ENCODE results near the gene CCDC3.
"Not testable (repeated sequence)": the region's sequence is repeated elsewhere in the genome, so short reads cannot be mapped to it uniquely, and the experiment has no call there.

DNA sequence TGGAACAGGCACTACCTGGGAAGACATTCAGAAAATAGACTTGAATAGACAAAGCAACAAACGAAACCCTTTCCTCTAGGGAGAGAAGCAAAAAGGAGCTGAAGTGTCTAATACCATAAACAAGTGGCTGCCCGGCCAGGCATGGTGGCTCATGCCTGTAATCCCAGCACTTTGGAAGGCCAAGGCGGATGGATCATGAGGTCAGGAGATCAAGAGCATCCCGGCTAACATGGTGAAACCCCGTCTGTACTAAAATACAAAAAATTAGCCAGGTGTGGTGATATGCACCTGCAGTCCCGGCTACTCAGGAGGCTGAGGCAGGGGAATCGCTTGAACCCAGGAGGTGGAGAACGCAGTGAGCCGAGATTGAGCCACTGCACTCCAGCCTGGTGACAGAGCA, 34.2 kb upstream of the CCDC3 start:
- TF ChIP-seq, protein P1, sequence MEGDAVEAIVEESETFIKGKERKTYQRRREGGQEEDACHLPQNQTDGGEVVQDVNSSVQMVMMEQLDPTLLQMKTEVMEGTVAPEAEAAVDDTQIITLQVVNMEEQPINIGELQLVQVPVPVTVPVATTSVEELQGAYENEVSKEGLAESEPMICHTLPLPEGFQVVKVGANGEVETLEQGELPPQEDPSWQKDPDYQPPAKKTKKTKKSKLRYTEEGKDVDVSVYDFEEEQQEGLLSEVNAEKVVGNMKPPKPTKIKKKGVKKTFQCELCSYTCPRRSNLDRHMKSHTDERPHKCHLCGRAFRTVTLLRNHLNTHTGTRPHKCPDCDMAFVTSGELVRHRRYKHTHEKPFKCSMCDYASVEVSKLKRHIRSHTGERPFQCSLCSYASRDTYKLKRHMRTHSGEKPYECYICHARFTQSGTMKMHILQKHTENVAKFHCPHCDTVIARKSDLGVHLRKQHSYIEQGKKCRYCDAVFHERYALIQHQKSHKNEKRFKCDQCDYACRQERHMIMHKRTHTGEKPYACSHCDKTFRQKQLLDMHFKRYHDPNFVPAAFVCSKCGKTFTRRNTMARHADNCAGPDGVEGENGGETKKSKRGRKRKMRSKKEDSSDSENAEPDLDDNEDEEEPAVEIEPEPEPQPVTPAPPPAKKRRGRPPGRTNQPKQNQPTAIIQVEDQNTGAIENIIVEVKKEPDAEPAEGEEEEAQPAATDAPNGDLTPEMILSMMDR (IDR thresholded peaks at IDR 0.05; ENCODE audit: low read depth, low read length), result not testable (repeated sequence)
- not testable (repeated sequence) for TF ChIP-seq MYC (IDR thresholded peaks at IDR 0.05; ENCODE audit: low read depth, low read length); POLR2A (IDR thresholded peaks at IDR 0.05; ENCODE audit: extremely low read depth, insufficient read length)

All from NB4 (cell line).